Activated CD4-positive, CD25-positive, alpha-beta regulatory T cell treated with anti-CD3 and anti-CD28 coated beads, Interleukin-2, amount 50 U/mL, for 24 hours (primary cell): Measurements from ENCODE around the gene OR10R2.
"Not testable (repeated sequence)": the region's sequence is repeated elsewhere in the genome, so short reads cannot be mapped to it uniquely, and the experiment has no call there.

Experiments used
- ATAC-seq, 2 donors: fragments of 150-1000 bp; cut with Tn5 transposase; one replicate each; pipeline ENCODE4 v1.10.0; 2021; ENCODE audit warnings: mild to moderate bottlenecking in 1 of 2, moderate library complexity in 1 of 2

The OR10R2 gene, protein sequence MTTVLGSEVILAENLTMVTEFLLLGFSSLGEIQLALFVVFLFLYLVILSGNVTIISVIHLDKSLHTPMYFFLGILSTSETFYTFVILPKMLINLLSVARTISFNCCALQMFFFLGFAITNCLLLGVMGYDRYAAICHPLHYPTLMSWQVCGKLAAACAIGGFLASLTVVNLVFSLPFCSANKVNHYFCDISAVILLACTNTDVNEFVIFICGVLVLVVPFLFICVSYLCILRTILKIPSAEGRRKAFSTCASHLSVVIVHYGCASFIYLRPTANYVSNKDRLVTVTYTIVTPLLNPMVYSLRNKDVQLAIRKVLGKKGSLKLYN

GRCh38 chr1:158471920-158472319 lies at the start of gene OR10R2:
Gene OR10R2 (plus strand): TSS chr1:158472220. CDS start chr1:158472326, 106 bp downstream.
- ATAC-seq = no peak

DNA sequence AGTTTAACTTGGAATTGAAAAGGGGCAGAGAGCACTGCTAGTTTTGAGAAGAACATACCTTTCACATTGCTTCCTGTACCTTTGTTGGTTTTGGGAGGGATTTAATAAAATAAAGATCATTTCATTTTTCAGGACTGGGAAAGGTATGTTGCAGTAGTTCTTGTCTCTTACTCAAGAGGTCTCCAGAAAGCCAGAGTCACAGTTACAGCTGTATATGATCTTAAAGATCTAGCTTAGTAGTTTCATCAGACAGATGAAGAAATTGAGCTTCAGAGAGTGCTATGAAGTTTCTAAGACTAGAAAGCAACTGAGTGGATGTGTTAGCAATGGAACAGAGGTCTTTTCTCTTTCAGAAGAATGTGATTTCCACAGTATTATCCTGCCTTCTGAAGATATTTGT lies 47.0 kb upstream of the OR10R2 start:
- no peak for ATAC-seq

DNA sequence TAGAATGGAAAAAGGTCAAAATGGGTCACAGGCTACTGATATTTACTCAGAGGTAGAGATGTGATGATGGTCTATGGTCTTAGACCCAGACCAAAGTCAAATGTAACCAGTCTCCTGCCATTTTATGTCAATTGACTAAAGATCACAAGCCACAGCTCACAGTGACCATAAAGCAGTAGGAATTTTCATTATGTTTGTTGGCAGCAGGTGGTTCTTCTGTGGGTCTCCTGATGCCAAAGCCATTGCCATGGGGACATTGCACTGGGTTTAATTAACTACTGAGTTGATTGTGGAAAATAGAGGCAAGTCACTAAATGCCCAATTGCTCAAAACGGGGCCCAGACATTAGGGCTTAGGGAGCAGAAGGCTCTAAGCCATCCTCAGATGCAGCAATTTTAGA lies 45.9 kb upstream of the OR10R2 start, which contains the start of gene OR10K2:
Gene OR10K2, minus strand, starts transcription at position 101 of the 400 bp plus-strand sequence. CDS start 5,371 bp downstream, outside the sequence.
- ATAC-seq = no peak

DNA sequence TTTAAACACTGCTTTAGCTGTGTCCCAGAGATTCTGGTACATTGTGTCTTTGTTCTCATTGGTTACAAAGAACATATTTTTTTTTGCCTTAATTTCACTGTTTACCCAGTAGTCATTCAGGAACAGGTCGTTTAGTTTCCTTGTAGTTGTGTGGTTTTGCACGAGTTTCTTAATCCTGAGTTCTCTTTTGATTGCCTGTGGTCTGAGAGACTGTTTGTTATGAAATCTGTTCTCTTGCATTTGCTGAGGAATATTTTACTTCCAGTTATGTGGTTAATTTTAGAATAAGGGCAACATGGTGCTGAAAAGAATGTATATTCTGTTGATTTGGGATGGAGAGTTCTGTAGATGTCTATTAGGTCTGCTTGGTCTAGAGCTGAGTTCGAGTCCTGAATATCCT lies 41.9 kb upstream of the OR10R2 start:
- ATAC-seq = not testable (repeated sequence)

- ATAC-seq = no peak
Observed at GRCh38 chr1:158434741-158435140, 37.3 kb upstream of the OR10R2 start.

- ATAC-seq = no peak
Observed at GRCh38 chr1:158445376-158445775, 26.6 kb upstream of the OR10R2 start.

- ATAC-seq = no peak
Observed at GRCh38 chr1:158454537-158454936, 17.5 kb upstream of the OR10R2 start.

DNA sequence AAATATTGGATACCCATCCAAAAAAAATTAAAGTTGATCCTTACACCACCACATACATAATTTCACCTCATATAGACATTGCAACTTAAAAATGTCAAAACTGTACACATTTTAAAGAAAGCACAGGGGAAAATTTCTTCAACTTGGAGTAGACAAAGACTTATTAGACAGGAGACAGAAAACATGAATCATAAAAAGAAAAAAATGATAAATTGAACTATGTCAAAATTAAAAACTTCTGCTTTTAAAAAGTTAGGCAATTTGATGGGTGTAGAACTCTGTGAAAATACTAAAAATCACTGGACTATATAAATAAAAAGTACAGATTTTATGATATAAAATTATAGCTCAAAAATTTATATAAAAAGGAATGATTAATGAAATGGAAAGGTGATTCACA lies 14.8 kb upstream of the OR10R2 start:
- ATAC-seq = no peak

GRCh38 chr1:158458263-158458662 lies 13.8 kb upstream of the OR10R2 start:
- no peak for ATAC-seq

DNA sequence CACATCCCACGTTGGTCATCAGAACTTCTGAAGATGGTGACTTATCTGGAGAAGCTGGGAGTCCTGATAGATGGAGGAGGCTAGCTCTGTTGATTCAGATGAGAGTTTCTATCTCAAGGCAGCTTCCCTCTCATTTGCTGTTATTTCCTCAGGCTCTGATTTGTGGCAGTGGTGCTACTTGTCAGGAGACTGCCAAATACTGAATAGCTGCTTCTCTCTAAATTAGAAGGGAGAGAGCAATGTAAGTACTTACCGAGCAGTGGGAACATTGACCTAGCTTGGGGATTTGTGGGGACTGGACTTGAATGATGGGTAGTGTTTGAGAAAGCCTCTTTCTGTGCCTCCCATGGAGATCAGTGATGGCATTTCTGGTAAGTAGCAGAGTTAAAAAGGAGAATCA lies 10.5 kb upstream of the OR10R2 start, which contains the start of gene OR10K1:
Gene OR10K1, plus strand, starts transcription at position 301 of the 400 bp plus-strand sequence. CDS start 3,728 bp downstream, outside the sequence.
- no peak for ATAC-seq

DNA sequence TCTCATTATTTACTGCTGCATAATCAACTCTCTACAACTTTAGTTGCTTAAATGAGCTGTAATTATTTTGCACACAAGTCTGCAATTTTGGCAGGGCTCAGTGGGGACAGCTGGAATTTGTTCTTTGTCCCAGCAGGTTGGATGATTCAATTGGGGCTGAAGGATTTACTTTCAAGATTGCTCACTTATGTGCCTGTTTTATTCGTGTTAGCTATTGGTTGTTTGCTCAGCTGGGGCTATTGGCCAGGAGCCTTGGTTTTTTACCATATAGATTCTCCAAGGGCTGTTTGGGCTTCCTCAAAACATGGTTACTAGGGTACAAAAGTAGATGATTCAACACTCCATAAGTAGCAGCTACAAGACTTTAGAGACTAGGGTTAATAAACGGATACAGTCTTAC lies 13.4 kb downstream of the OR10R2 start:
- no peak for ATAC-seq

DNA sequence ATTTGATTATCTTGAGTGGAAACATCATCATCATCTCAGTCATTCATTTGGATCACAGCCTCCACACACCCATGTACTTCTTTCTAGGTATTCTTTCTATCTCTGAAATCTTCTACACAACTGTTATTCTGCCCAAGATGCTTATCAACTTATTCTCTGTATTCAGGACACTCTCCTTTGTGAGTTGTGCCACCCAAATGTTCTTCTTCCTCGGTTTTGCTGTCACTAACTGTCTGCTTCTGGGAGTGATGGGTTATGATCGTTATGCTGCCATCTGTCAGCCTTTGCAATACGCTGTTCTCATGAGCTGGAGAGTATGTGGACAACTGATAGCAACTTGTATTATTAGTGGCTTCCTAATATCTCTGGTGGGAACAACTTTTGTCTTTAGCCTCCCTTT lies 19.3 kb downstream of the OR10R2 start:
- no peak for ATAC-seq

GRCh38 chr1:158493054-158493453 lies 21.0 kb downstream of the OR10R2 start:
- ATAC-seq = no peak

GRCh38 chr1:158494796-158495195 lies 22.8 kb downstream of the OR10R2 start:
- ATAC-seq = no peak

DNA sequence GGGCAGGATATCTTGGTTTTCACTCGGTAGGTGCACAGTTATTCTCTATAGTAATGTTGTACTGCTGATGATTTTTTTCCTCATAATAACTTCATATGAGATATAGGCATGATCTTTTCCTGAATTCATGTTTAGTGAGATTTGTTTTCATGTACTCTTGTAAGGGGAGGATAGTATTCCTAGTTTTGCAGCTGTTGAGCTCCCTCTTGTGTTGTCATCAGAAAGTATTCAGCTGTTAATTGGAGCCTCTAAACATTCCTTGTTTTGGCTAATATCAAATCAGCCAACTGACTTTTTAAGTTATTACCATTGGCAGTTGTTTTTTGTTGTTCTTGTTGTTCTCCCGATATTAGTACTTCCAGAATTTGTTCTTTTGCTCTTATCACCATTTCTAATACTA lies 24.4 kb downstream of the OR10R2 start:
- no peak for ATAC-seq

- peak in 1 of 2 donors; percentile 45 for ATAC-seq
Observed at GRCh38 chr1:158506369-158506987, 34.5 kb downstream of the OR10R2 start.

- ATAC-seq = no peak
Observed at GRCh38 chr1:158507511-158507910, 35.5 kb downstream of the OR10R2 start.

- no peak for ATAC-seq
Observed at GRCh38 chr1:158509471-158510156, 37.6 kb downstream of the OR10R2 start.

GRCh38 chr1:158516966-158517365 lies 44.9 kb downstream of the OR10R2 start:
- ATAC-seq = no peak

DNA sequence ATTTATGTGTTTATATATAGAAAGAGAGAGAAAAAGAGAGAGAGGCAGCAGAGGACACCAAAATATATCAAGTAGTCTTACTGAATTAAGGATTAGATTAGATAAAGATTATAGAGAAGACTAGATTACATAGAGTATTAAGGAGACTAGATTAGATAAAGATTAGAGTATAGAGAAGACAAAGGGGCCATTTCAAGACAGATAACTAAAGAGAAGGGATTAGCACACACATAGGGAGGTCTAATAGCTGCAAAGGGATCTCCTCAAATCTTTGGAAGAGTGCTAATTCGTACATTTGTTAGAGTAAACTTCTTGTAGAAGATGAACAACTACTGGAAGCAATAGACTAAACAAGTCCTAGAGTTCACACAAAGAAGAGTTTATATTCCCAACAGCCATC lies 48.0 kb downstream of the OR10R2 start:
- no peak for ATAC-seq

GRCh38 chr1:158520955-158521665 lies 49.1 kb downstream of the OR10R2 start:
- no peak for ATAC-seq

DNA sequence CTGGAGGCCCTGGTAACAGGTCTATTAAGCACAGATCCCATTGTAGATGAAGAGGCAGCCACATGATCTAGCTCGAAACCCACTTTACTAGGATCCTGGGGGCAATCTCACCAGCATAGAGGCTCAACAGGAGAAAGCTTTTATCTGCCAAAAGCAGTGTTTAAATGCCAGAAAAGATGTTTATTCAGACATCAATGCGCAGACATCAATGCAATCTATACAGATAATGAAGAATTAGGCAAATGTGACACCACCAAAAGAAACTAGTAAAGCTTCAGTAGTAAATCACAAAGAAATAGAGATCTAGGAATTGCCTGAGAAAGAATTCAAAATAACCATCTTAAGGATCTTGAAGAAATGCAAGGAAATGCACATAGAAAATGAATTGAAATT lies 49.6 kb downstream of the OR10R2 start:
- ATAC-seq = no peak
